GM21515 (cell line): ENCODE measurements around the gene VSNL1.

Experiments used
- ATAC-seq: cut with Tn5 transposase; IDR thresholded peaks from one replicate; pipeline ENCODE4 v1.9.1; 2021; ENCODE audit not compliant: unreplicated experiment

VSNL1 gene

GRCh38 chr2:17580319-17580715, 39.8 kb downstream of the VSNL1 start:
- ATAC-seq: no peak

GRCh38 chr2:17581831-17582230, 41.3 kb downstream of the VSNL1 start:
- no peak for ATAC-seq

DNA sequence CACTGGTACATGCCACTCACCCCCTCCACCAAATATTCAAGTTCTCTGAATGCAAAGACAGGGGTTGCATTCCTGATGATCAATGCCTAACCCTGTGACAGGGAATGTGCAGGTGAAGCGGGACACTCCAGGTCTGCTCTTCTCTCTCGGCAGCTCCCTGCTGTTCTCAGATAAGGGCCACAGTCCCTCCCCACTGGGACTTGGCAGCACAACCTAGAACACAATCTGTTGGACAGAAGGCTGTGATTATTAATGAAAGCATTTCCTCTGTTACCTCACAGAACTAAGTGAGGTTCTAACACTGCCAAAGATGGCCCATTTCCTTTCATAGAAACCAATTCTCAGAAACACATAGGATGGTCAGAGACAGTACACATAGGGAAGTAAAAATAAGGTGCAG, 42.7 kb downstream of the VSNL1 start:
- no peak for ATAC-seq

DNA sequence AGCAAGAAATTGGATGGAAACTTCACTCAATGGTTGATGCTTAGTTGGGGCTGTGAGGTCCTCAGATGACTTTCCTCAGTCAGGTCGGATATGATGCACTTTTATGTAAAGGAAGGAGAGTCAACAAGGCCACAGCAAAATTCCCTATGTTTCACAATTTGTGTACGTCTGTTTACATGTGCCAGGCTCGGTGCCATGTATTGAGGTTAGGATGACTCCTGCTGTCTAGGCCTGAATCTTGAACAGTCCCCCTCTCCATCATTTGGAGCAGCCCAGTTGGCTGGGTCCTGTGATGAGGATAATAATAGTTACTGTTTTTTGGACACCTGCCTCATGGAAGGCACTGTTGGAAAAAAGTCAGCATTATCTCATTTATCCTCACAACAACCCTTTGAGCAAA, 43.1 kb downstream of the VSNL1 start:
- ATAC-seq: no peak

- ATAC-seq: no peak
These were observed 44.2 kb downstream of the VSNL1 start for GRCh38 chr2:17584689-17585088.

DNA sequence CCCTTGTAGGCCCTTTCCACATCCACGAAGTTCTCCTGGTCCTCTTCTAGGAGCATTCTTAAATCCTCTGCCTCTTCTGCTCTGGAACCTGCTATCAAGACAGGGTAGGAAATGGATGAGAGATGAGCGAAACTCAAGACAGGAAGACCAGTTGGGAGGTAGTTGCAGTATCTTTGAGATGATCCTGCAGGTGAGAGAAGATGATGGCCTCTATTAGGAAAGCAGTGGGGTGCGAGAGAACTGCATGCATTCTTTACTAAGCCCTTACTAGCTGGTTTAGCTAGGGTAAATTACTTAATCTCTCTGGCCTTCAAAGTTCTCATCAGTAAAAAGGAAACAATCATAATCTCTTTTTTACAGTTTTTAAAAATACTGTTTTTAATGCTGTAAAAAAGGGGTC, 47.0 kb downstream of the VSNL1 start:
- ATAC-seq: no peak

- no peak for ATAC-seq
These were observed 47.5 kb downstream of the VSNL1 start for GRCh38 chr2:17588031-17588430.

DNA sequence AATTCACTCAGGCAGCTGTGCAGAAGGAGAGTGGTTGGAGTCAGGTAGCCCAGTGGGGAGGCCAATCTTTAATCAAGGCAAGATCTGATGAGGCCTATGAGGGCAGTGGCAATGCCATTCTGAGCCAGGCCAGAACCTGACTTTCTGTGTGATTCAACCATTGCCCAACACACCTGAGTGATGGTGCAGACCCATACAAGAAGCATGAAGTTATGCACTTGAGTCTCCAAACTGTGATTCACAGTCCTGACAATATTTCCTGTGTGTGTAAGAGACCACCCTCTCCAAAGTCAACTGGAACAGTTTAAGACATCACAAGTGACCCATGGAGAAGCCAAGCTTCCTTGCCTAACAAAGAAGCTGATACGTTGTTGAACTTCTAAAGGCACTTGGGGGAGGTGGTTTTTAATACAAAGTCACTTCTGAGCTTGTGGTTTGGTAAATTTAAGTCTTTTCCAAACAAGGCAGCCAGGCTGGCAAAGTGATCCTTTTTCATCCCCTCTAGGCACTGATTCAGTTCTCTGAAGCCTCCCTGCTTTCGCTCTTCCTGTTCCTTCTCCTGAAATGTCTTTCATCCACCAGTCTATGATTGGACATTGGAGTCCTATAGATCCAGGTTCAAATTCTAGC, 49.0 kb downstream of the VSNL1 start:
- ATAC-seq: no peak

DNA sequence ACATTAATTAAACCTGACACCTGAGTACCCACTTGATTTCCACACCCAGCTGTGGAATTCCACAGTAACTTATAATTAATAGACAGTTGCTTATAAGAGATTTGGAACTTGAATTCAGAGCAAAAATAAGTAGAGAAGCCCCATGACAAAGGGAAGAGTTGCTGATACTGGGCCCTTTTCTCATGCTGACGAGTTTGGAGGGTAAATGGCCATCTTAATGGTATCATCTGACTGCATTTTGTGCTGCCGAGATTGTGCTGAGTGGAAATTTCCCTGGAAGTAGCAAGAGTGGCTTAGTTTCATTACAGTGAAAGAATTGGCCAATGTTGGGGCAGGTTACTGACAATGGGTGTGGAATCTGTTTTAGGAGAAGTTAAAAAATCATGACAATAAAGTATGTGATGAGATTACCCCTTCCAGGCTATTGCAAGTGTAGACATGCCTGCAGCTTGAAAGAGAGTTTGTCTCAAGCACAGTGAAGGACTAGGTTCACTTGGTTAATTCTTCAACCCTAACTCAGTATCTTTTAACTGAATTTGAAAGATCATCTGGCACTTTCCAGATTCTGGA, 49.9 kb downstream of the VSNL1 start:
- ATAC-seq: no peak

- ATAC-seq: no peak
These were observed 51.4 kb downstream of the VSNL1 start for GRCh38 chr2:17591846-17592245.

GRCh38 chr2:17592731-17593409, 52.4 kb downstream of the VSNL1 start:
- ATAC-seq: no peak

- ATAC-seq: no peak
These were observed 52.9 kb downstream of the VSNL1 start for GRCh38 chr2:17593445-17593840.

- ATAC-seq: no peak
These were observed 53.5 kb downstream of the VSNL1 start for GRCh38 chr2:17593841-17594491.

GRCh38 chr2:17594533-17595401, 54.3 kb downstream of the VSNL1 start:
- ATAC-seq: no peak

DNA sequence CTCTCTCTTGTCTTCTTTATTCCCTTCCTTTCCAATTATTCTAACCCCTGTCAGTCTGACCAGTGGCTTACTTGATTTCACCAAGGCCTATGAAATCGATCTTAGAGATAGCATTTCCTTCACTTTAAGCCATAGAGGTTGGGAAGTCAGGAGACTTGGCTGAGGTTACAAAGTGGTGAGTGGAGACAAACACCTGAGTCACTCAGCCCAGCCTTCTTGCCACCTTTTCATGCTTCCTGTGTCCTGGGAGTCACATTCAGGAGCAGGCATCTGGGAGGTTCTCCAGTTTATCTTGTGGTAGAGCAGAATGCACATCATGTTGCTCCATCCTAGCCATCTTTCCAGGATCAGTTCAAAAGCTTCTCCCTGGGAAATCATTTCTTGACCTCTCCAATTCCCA, 59.1 kb downstream of the VSNL1 start:
- ATAC-seq: no peak

DNA sequence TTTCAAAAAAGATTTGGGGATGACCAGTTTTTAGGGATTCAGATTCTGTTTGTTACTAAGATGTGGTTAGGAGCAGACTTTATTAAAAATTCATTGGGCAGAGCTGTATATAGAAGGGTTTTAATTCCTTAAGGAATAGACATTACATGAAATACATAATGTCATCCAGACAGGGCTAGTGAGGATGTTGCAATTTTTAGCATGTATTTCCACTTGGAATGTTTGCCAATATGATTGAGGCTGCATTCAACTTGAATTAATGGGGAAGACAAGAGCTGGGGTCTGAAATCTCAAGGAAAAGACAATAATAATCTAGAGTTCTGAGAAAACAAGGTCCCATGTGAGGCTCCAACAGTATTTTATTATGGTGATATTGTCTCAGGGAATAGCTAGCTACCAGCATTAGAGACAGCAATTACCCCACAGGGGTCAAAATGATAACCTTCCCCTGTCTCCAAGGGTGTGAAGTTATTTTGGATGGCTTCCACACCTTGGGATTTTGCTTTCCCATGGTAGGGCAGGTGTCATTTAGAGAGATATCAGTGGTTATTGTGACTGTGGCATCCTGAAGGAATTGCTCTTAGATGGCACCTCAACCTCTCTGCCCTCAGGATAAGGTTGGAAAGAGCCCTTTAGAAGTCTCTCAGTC, 60.2 kb downstream of the VSNL1 start:
- ATAC-seq: no peak

GRCh38 chr2:17604050-17604449, 63.6 kb downstream of the VSNL1 start:
- ATAC-seq: no peak

DNA sequence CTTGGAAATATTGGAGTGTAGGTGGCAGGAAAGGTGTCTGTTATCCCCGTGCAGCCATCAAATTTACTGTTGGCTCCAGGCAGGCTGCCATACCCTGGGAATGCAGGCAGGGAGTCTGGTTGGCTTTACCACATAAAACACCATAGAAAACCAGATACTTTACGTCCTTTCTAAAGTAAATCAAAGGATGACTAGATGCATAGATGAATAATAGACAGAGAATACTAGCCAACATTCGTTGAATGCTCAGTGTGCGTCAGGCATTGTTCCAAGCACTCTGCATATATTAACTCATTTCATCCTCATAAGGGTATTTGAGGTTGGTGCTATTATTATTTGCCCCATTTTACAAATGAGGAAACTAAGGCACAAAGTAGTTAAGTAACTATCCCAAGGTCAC, 65.2 kb downstream of the VSNL1 start:
- no peak for ATAC-seq

GRCh38 chr2:17606851-17607250, 66.4 kb downstream of the VSNL1 start:
- ATAC-seq: no peak

GRCh38 chr2:17607379-17607778, 66.9 kb downstream of the VSNL1 start:
- ATAC-seq: no peak

- no peak for ATAC-seq
These were observed 67.8 kb downstream of the VSNL1 start for GRCh38 chr2:17608251-17608650.
